ENCODE measurements around the gene RBM46.

The RBM46 gene
- total RNA-seq = 0 reads per million in 3 experiments

- DNase-seq = no peak
Measured at GRCh38 chr4:154781126-154781982, at the start of gene RBM46. TSS of gene RBM46 (plus strand) at chr4:154781272. CDS start at chr4:154796753, 15,481 bp downstream.

GRCh38 chr4:154731756-154732155 lies 49.3 kb upstream of the RBM46 start:
- DNase-seq = no peak

- DNase-seq = no peak
Measured at GRCh38 chr4:154732669-154733068, 48.4 kb upstream of the RBM46 start.

- DNase-seq = no peak
Measured at GRCh38 chr4:154736770-154737169, 44.3 kb upstream of the RBM46 start.

GRCh38 chr4:154738426-154738825 lies 42.6 kb upstream of the RBM46 start:
- DNase-seq = no peak

- no peak for DNase-seq
Measured at GRCh38 chr4:154739111-154739510, 42.0 kb upstream of the RBM46 start.

GRCh38 chr4:154740462-154740861 lies 40.6 kb upstream of the RBM46 start:
- no peak for DNase-seq

- DNase-seq = no peak
Measured at GRCh38 chr4:154741131-154741665, 39.9 kb upstream of the RBM46 start.

- no peak for DNase-seq
Measured at GRCh38 chr4:154741922-154742850, 38.9 kb upstream of the RBM46 start.

- peak; percentile 12 for DNase-seq
Measured at GRCh38 chr4:154743683-154744340, 37.3 kb upstream of the RBM46 start, which contains the start of gene LRAT. TSS of gene LRAT (plus strand) at chr4:154744000. CDS start at chr4:154744327, 327 bp downstream.

- DNase-seq = no peak
Measured at GRCh38 chr4:154744341-154744926, 36.6 kb upstream of the RBM46 start.

GRCh38 chr4:154757713-154758112 lies 23.4 kb upstream of the RBM46 start:
- no peak for DNase-seq

- DNase-seq = no peak
Measured at GRCh38 chr4:154760895-154761294, 20.2 kb upstream of the RBM46 start.

GRCh38 chr4:154778264-154778663 lies 2.8 kb upstream of the RBM46 start:
- no peak for DNase-seq

- DNase-seq = no peak
Measured at GRCh38 chr4:154779362-154779947, 1.6 kb upstream of the RBM46 start.

- DNase-seq = no peak
Measured at GRCh38 chr4:154781983-154782293, 866 bp downstream of the RBM46 start.

- DNase-seq = no peak
Measured at GRCh38 chr4:154807042-154807630, 26.1 kb downstream of the RBM46 start.

GRCh38 chr4:154818230-154818629 lies 37.2 kb downstream of the RBM46 start:
- no peak for DNase-seq

- DNase-seq = no peak
Measured at GRCh38 chr4:154822775-154823174, 41.7 kb downstream of the RBM46 start.

- no peak for DNase-seq
Measured at GRCh38 chr4:154836030-154836429, 55.0 kb downstream of the RBM46 start.

- DNase-seq = no peak
Measured at GRCh38 chr4:154836513-154836912, 55.4 kb downstream of the RBM46 start.

- DNase-seq = no peak
Measured at GRCh38 chr4:154838155-154838554, 57.1 kb downstream of the RBM46 start.

Measured in central memory CD4-positive, alpha-beta T cell (primary cell).